Muscle of back (tissue), 11 donors: ENCODE results near the gene DAB1. TPM values are rescaled to one million over a fixed set of nuclear protein-coding genes. Genes with fewer than 3 reads are reported as not detected.

ENCODE experiments used
- DNase-seq, 3 donors: peaks; one replicate each; pipeline versions ENCODE4 v3.0.0 to v3.0.0-alpha.2; 2013
- polyA plus RNA-seq, 10 donors: library from polyadenylated mRNA; unstranded; fragments of 120-200 nt; gene quantifications; one replicate each; pipeline ENCODE4 v1.2.1, GENCODE V29; 2013; ENCODE audit not compliant: insufficient read length in 10 of 10

DAB1 gene
- polyA plus RNA-seq, 10 donors = 2.1 to 5.5 (median 3.2) TPM

GRCh38 chr1:56954664-56955063, 469.2 kb downstream of the DAB1 start:
- no peak for DNase-seq

GRCh38 chr1:56953386-56953785, 470.5 kb downstream of the DAB1 start:
- DNase-seq = no peak

- no peak for DNase-seq
Observed at GRCh38 chr1:56952501-56952900, 471.4 kb downstream of the DAB1 start.

- peak in 1 of 3 donors; percentile 27 for DNase-seq
Observed at GRCh38 chr1:56948403-56949023, 475.3 kb downstream of the DAB1 start.
